GM21576 (cell line): Measurements from ENCODE around the gene PPP1R7.

Experiments
- ATAC-seq: cut with Tn5 transposase; IDR thresholded peaks from one replicate; pipeline ENCODE4 v1.9.1; 2021; ENCODE audit warnings: mild to moderate bottlenecking, moderate library complexity; ENCODE audit not compliant: unreplicated experiment

PPP1R7 gene

GRCh38 chr2:241226723-241227572 lies 76.7 kb downstream of the PPP1R7 start:
- ATAC-seq = no peak

DNA sequence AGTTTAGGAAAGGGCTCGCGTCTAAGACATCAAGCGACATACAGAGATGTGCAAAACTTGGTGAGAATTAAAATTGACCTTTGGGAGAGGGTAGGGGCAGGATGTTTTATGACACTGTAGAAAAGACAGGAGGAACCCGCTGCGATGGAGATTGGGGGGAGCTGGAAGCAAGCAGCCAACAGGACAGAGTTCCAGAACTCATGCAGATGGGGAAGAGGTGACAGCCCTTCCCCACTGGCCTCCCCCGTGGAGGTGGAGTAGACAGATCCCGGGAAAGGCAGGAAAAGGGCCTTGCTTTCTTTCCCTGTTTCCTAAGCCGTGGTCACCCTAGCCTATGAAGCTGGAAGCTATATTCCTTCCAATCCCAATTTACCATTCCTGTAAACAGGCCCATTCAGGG lies 77.3 kb downstream of the PPP1R7 start:
- ATAC-seq = no peak

DNA sequence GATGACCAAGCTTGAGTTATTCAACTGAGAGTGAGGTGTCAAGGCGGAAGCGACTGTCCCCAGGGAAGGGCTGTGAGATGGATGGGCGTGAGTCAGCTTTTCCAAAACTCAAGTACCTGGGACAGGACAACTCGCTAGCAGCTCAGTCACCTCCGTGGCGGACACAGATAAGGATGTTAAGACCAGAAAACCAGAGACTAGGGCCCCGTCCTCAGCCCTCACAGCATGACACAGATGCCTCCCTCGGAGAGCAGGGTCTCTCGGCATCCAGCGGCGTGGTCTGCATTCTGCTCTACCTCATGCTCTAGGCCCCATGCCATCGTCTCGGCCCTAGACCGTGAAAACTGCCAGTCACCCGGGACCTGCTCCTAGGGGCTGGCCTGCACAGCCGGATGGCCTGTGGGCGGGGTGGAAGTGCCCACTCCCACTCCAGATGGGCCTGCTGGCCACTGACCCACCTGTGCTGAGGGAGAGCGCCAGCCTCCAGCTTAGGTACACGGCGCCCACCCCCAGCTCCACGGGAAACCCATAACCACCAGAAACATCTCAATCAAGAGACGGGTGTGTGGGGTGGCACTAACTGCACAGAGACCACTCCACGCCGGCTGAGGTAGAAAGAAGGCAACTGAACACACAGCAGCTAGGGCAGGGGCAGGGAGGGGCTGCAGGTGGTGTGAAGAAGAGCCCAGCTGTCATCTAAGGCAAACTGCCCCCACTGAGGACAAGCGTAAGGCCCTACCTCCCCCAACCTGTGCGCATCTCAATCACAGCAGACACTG lies 78.0 kb downstream of the PPP1R7 start:
- ATAC-seq = no peak

DNA sequence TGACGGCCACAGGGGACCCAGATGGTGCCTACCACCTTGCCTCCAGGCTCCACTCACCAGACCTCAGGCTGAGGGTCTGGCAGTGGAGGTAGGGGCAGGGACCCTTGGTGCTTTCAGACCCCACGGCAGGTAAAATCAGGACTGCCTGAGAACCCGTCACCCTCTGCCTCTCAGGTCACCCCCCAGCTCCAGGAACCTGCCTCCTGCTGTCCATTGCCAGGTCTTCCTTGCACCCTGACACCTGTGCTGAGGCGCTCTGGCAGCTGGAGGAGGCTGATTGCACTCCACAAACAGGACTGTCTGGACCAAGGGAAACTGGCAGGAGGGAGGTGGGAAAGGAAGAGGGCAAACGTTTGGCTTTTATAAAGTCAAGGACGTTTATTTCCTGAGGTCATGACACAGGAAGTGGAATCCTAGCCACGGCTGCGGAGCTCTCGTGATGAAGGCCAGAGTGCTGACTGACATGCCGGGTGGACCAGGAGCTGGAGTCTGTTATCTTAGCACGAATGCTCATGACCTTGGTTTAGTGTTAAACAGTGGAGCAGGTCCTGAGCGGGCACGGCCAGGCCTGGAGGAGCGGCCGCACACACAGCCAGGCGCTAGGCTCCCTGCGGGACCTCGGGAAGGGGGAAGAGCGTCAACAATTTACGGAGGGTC lies 78.7 kb downstream of the PPP1R7 start:
- no peak for ATAC-seq

- no peak for ATAC-seq
Measured at GRCh38 chr2:241229563-241230401, 79.5 kb downstream of the PPP1R7 start.

GRCh38 chr2:241230435-241230834 lies 80.2 kb downstream of the PPP1R7 start:
- no peak for ATAC-seq

GRCh38 chr2:241232736-241233575 lies 82.7 kb downstream of the PPP1R7 start:
- ATAC-seq = no peak
